Loucy (cell line): Measurements from ENCODE around the gene TAF6.

ENCODE experiments used
- H2AFZ ChIP-seq: fragments of 200-600 bp; sonication (generic); 2 replicates; pipeline ENCODE4 v1.6.0; 2016; ENCODE audit warnings: antibody characterized with exemption, mild to moderate bottlenecking, low read length, moderate library complexity
- H3F3A ChIP-seq: fragments of 200-600 bp; 2 replicates; pipeline ENCODE4 v1.6.0; 2016; ENCODE audit warnings: antibody characterized with exemption, low read depth, mild to moderate bottlenecking
- H3K27me3 ChIP-seq: fragments of 200-600 bp; sonication (generic); 2 replicates; pipeline ENCODE4 v1.6.1; 2014; ENCODE audit warnings: low read length, mild to moderate bottlenecking; ENCODE audit not compliant: insufficient read depth, poor library complexity, severe bottlenecking
- H3K36me3 ChIP-seq: fragments of 200-600 bp; sonication (generic); 2 replicates; pipeline ENCODE4 v1.6.1; 2016; ENCODE audit warnings: low read length; ENCODE audit not compliant: insufficient read depth
- H3K4me1 ChIP-seq: fragments of 200-600 bp; sonication (generic); 2 replicates; pipeline ENCODE4 v1.5.1; 2014; ENCODE audit warnings: low read length, mild to moderate bottlenecking; ENCODE audit not compliant: insufficient read depth, poor library complexity, severe bottlenecking
- H3K4me2 ChIP-seq: fragments of 200-600 bp; sonication (generic); 2 replicates; pipeline ENCODE4 v1.6.0; 2014; ENCODE audit warnings: antibody characterized with exemption, low read length, low read depth, mild to moderate bottlenecking; ENCODE audit not compliant: poor library complexity, severe bottlenecking
- H3K4me3 ChIP-seq: fragments of 200-600 bp; sonication (generic); 2 replicates; pipeline ENCODE4 v1.5.1; 2014; ENCODE audit warnings: low read length, mild to moderate bottlenecking, mixed read lengths; ENCODE audit not compliant: poor library complexity, severe bottlenecking
- H3K79me2 ChIP-seq: fragments of 200-600 bp; sonication (generic); 2 replicates; pipeline ENCODE4 v1.6.1; 2014; ENCODE audit warnings: low read length; ENCODE audit not compliant: insufficient read depth
- H3K9ac ChIP-seq: fragments of 200-600 bp; sonication (generic); 2 replicates; pipeline ENCODE4 v1.6.0; 2014; ENCODE audit warnings: mild to moderate bottlenecking, low read depth, low read length, moderate library complexity; ENCODE audit not compliant: poor library complexity, severe bottlenecking
- H3K9me2 ChIP-seq: fragments of 200-600 bp; sonication (generic); replicated peaks from 2 replicates; pipeline ENCODE4 v1.6.1; 2016; ENCODE audit warnings: low read depth, low read length, mixed read lengths
- H3K9me3 ChIP-seq: fragments of 200-600 bp; sonication (generic); 2 replicates; pipeline ENCODE4 v1.6.1; 2014; ENCODE audit warnings: mild to moderate bottlenecking, antibody characterized with exemption, low read length, low read depth; ENCODE audit not compliant: insufficient read depth
- H4K20me1 ChIP-seq: fragments of 200-600 bp; sonication (generic); 2 replicates; pipeline ENCODE4 v1.6.0; 2014; ENCODE audit warnings: antibody characterized with exemption, low read length, mild to moderate bottlenecking; ENCODE audit not compliant: insufficient read depth, poor library complexity, severe bottlenecking
- EZH2phosphoT487 ChIP-seq: fragments of 200-600 bp; IDR thresholded peaks from 2 replicates; pipeline ENCODE4 v1.6.1; 2018; ENCODE audit warnings: antibody characterized with exemption, mild to moderate bottlenecking, moderate library complexity, borderline replicate concordance
- TF ChIP-seq, protein P1 (sequence below): fragments of 200-600 bp; sonication (generic); conservative IDR thresholded peaks from 2 replicates; pipeline ENCODE4 v1.5.1; 2014; ENCODE audit warnings: mild to moderate bottlenecking, antibody characterized with exemption, low read length

The TAF6 gene

DNA sequence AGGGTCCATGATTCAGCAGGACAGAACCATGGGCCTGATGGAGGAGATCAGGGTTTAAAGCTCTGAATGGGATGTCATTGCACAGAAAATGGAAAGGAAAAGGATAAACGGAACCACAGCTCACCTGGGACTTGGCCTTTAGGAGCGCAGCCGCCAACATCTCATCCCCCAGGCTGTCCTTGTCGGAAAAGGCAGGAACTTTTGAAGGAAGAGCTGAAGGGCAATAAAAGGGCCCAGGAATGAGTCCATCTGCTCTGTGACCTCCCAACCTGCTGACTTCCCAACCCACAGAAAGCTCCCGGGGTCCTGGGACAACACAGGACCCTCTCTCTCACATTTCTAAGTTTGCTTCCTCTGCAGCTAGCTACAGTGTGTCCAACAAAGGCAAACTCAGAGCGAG lies 43.7 kb downstream of the TAF6 start:
- TF ChIP-seq EZH2phosphoT487: no peak
- TF ChIP-seq, protein P1, sequence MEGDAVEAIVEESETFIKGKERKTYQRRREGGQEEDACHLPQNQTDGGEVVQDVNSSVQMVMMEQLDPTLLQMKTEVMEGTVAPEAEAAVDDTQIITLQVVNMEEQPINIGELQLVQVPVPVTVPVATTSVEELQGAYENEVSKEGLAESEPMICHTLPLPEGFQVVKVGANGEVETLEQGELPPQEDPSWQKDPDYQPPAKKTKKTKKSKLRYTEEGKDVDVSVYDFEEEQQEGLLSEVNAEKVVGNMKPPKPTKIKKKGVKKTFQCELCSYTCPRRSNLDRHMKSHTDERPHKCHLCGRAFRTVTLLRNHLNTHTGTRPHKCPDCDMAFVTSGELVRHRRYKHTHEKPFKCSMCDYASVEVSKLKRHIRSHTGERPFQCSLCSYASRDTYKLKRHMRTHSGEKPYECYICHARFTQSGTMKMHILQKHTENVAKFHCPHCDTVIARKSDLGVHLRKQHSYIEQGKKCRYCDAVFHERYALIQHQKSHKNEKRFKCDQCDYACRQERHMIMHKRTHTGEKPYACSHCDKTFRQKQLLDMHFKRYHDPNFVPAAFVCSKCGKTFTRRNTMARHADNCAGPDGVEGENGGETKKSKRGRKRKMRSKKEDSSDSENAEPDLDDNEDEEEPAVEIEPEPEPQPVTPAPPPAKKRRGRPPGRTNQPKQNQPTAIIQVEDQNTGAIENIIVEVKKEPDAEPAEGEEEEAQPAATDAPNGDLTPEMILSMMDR: no peak
- H3K36me3 ChIP-seq: peaks cover 76% of the 10 kb centered on the region
- H3K9me2 ChIP-seq: no peaks in the 10 kb centered on the region
- no peak overlapping the region for H2AFZ ChIP-seq
- no peaks in the 10 kb centered on the region for H3K27me3 ChIP-seq
- no peaks in the 10 kb centered on the region for H3F3A ChIP-seq
- H3K79me2 ChIP-seq: peaks cover 42% of the 10 kb centered on the region
- H3K4me1 ChIP-seq: peaks cover 16% of the 10 kb centered on the region
- H3K4me3 ChIP-seq: no peak overlapping the region
- H3K9ac ChIP-seq: no peak overlapping the region
- H3K4me2 ChIP-seq: no peak overlapping the region
- peaks cover 24% of the 10 kb centered on the region; the same call in 1 of the 2 replicates for H3K9me3 ChIP-seq
- peaks cover 34% of the 10 kb centered on the region for H4K20me1 ChIP-seq

DNA sequence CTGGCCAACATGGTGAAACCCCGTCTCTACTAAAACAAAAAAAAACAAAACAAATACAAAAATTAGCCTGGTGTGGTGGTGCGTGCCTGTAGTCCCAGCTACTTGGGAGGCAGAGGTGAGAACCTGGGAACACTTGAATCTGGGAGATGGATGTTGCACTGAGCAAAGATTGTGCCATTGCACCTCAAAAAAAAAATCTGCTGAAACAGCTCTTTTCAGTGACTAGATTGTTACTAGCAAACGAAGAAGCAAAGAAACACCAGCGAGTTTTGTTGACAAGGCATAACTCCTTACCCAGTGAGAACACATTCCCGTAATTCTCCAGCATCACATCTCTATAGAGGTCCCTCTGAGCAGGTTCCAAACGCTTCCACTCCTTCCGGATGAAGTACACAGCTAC lies 44.3 kb downstream of the TAF6 start:
- TF ChIP-seq EZH2phosphoT487: no peak
- TF ChIP-seq, protein P1: no peak
- H3F3A ChIP-seq: no peaks in the 10 kb centered on the region
- no peak overlapping the region for H2AFZ ChIP-seq
- peaks cover 82% of the 10 kb centered on the region for H3K36me3 ChIP-seq
- no peak overlapping the region for H3K4me2 ChIP-seq
- no peaks in the 10 kb centered on the region for H3K9me2 ChIP-seq
- H3K79me2 ChIP-seq: peaks cover 36% of the 10 kb centered on the region
- H3K27me3 ChIP-seq: no peaks in the 10 kb centered on the region
- no peak overlapping the region for H3K4me3 ChIP-seq
- peaks cover 24% of the 10 kb centered on the region; the same call in 1 of the 2 replicates for H3K9me3 ChIP-seq
- no peak overlapping the region for H3K9ac ChIP-seq
- peaks cover 28% of the 10 kb centered on the region for H4K20me1 ChIP-seq
- H3K4me1 ChIP-seq: peaks cover 11% of the 10 kb centered on the region

DNA sequence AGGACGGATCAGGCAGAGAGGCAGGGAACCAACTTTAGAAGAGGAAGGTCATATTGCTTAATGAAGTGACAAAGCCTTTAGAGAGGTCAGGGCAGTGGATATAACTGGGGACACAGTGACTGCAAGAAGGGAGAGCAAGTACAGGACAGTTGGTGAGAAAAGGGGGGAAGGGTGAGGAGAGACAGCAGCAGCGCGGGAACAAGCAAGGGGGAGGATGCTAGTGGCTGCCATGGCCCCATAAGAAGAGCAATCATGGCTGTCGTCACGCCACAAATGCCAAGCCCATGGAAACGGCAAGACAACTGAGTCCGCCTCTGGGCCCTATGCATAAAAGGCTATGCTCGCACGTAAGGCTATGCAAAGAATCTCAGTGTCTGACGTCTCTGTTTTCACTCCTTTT lies 46.7 kb downstream of the TAF6 start:
- peaks cover 24% of the 10 kb centered on the region; the same call in 1 of the 2 replicates for H3K9me3 ChIP-seq
- no peak overlapping the region for H3K4me2 ChIP-seq
- peaks cover 76% of the 10 kb centered on the region for H3K36me3 ChIP-seq
- H3K4me3 ChIP-seq: no peak overlapping the region
- peaks cover 14% of the 10 kb centered on the region; the same call in 1 of the 2 replicates for H3K79me2 ChIP-seq
- TF ChIP-seq, protein P1: no peak
- TF ChIP-seq EZH2phosphoT487: no peak
- peaks cover 9% of the 10 kb centered on the region for H4K20me1 ChIP-seq
- H3K9me2 ChIP-seq: no peaks in the 10 kb centered on the region
- H3F3A ChIP-seq: no peaks in the 10 kb centered on the region
- H3K27me3 ChIP-seq: no peaks in the 10 kb centered on the region
- H2AFZ ChIP-seq: no peak overlapping the region
- no peaks in the 10 kb centered on the region for H3K4me1 ChIP-seq
- no peak overlapping the region for H3K9ac ChIP-seq
